GM18873 (cell line): ENCODE data around the gene GSG1L.

Experiments used
- ATAC-seq: cut with Tn5 transposase; IDR thresholded peaks from one replicate; pipeline ENCODE4 v1.9.1; 2021; ENCODE audit warnings: mild to moderate bottlenecking, moderate library complexity, moderate number of reproducible peaks; ENCODE audit not compliant: unreplicated experiment, low FRiP score

GSG1L gene

DNA sequence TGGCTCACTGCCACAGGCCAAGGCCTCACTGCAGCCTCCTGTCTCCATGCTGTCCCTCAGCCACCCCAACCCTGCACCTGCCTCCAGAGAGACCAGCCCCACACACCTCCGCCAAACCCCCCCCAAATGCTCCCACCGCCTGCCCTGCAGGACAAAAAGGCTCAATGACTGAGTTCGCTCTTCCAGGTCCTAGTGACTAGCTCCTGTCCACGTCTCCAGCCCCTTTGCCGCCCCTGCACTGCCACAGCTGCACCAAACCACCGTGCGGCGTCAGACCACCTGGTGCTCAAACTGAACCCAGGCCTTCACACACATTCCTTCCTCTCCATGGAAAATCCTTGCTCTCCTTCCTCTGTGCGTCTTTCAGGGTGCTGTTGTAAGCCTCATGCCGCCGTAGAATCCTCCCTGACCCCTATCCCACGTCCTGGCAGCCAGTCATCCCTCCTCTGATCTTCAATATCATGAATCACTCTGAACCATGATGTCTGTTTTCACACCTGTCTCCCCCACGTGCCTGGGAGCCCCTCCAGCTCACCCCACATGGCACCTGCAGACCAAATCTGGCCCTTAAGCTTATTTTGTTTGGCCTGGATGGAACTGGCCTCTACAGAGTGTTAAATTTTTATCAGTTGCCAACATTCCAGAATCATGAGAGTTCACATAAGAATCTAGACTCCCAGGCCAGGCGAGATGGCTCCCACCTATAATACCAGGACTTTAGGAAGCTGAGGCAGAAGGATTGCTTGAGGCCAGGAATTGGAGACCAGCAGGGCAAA is 4.3 kb upstream of the GSG1L start:
- no peak for ATAC-seq

- ATAC-seq: no peak
These were observed 1.3 kb upstream of the GSG1L start for GRCh38 chr16:28064706-28065249.

GRCh38 chr16:28064150-28064549 is 636 bp upstream of the GSG1L start:
- no peak for ATAC-seq

DNA sequence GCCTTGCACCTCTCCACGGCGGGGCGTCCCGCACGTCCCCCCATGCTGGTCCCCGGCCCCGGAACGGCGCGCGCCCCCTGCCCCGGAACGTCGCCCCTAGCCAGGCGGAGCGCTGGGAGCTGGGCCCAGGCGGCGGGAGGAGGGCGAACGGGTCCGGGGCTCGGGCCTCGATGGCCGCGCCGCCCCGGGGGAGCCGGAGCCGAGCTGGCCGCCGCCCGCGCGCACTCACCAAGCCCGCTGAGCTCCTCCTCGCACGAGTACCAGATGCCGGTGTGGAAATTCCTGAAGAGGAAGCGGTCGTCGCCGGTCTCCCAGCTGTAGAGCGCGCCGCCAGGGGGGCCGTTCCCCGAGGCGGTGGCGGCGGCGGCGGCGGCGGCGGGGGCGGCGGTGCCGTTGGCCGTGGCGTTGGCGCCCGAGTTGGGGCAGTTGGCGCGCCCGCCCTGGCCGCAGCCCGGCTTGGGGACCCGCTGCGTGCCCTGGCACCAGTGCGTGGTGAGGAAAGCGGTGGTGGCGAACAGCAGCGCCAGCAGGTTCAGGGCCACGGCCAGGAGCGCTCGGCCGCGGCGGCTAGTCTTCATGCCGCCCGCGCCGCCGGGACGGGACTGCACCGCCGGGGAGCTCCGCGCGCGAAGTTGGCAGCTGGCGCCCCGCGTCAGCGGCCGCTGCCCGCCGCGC is 530 bp downstream of the GSG1L start:
- ATAC-seq: no peak

GRCh38 chr16:28062261-28062846 is 1.2 kb downstream of the GSG1L start:
- ATAC-seq: no peak

- ATAC-seq: no peak
These were observed 2.0 kb downstream of the GSG1L start for GRCh38 chr16:28061352-28062101.

GRCh38 chr16:28059841-28060575 is 3.5 kb downstream of the GSG1L start:
- no peak for ATAC-seq

DNA sequence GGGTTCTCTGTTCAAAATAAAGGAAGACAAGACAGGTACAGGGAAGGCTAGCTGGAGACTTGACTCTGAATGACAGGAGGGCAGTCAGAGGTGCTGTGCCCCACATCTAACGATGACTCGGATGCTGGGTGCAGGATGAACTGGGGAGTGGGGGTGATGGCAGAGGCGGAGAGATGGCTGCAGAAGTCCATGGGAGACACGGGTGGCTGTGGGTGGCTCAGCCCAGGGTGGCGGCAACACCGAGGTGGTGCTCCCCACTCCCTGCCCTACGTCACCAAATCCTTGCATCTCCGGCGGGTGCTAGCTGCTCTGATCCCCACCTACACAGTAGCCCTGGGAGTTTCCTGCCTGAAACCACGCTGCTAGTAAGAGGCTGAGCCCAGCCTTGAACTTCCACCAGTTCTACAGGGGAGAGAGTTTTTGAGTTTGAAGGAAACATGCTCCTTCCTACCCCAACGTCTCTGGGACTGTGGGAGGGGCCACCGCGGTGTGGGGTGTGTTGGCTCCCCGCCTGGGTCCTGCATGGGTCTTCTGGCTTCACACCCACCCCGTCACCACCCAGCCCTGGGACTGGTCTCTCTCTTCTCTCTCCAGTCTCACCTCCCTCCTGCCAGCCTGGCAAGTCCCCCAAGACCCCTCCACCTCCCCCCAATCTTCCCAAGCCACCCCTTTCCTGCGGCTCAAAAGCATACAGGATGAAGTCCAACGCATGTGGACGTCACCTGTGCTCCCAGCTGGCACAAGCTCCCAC is 4.5 kb downstream of the GSG1L start:
- ATAC-seq: no peak

GRCh38 chr16:28057949-28058348 is 5.6 kb downstream of the GSG1L start:
- ATAC-seq: no peak

DNA sequence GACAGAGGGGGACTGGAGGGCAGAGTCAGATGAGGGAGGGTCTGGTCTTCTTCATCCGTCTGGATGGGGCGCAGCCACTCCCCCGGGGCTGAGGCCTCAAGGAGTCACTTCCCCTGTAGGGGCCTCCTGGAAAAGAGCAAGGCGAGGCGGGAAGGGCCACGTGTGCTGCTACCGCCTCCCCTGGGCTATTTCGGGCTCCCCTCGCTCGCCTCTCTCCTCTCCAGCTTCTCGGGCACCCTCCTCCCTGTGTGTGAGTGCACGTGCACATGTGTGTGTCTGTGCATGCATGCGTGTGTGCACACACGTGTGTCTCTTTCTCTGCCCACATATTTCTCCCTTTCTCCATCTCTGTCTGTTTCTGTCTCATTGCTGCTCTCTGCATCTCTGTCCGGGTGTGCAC is 10.1 kb downstream of the GSG1L start:
- ATAC-seq: no peak

DNA sequence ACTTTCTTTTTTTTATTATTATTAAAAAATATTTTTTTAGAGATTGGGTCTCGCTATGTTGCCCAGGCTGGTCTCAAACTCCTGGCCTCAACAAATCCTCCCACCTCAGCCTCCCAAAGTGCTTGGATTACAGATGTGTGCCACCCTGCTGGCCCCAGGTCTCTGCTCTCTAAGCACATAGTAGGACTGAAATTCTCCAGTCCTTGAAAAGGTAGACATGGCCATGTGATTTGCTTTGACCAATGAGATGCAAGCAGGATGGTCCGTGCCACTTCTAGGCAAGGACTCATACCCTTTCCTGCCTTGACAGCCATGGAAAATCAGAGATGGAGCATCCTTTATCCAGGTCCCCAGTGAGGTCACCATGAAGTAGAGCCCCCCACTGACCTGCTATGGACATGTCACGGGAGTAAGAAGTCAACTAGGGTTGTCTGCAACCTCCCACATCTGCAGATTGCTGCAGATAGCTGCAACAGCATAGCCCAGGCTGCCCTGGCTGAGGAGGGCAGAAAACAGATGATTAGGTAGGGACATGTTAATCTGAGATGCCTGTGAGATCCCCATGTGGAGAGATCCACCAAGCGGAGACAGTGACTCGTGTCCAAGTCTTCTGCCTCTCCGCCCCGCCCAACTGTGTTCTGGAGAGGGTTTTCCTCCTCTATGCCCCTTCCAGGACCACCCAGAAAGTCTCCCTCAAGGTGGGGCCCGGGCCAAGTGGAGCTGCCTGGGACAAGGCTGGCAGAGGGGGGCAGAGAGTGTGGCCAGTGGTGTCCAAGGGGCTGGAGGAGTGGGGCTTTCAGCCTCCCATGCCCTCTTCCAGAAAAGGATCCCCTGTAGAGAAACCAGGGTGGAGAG is 11.0 kb downstream of the GSG1L start:
- ATAC-seq: no peak

DNA sequence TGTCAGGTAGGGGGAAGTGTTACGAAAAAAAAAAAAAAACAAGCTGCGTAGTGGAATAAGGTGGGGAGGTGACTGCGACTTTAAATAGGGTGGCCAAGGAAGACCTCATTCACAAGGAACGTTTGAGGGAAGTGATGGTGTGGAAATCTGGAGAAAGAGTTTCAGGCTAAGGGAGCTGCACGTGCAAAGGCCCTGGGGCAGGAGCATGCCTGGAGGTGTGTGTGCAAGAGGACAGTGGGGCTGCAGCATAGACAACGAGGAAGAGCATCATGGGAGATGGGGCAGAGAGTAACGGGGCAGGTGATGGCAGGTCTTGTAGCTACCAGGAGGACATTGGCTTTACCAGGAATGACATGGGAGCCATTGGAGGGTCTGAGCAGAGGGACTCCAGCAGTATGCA is 12.0 kb downstream of the GSG1L start:
- no peak for ATAC-seq

- ATAC-seq: no peak
These were observed 20.7 kb downstream of the GSG1L start for GRCh38 chr16:28042811-28043210.

DNA sequence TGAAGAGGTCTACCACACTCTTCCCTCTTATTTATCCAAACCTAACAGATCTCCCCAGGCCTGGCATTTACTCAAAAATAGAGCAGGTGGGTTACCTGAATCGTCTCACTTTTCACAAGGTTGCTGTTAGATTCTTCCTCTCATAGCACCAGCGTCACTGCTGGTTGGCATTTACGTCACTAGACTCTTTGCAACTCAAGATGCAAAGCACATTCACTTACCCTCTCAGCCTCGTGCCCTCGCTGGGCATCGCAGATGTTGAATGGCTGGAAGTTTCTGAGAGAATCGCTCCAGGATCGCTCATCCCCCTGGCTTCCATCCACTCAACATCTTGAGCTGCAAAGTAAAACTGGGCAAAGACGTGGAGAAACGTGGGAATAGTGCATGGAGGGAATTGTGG is 21.9 kb downstream of the GSG1L start:
- no peak for ATAC-seq

- no peak for ATAC-seq
These were observed 23.5 kb downstream of the GSG1L start for GRCh38 chr16:28040039-28040438.

DNA sequence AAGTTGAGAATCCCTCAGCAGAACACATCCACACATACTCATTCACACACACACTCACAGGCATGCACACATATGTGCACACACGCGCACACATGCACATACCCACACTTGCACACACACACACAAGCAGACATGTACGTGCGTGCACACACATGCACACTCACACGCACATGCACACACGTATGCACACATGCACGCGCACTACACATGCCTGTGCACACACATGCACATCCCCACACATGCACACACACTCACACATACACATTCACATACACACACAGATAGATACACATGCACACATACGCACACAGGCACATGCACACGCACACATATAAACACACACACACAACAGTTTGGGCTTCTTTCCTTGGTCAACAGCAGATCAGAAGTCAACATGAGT is 24.0 kb downstream of the GSG1L start:
- no peak for ATAC-seq

- no peak for ATAC-seq
These were observed 25.1 kb downstream of the GSG1L start for GRCh38 chr16:28038409-28038808.

- no peak for ATAC-seq
These were observed 27.6 kb downstream of the GSG1L start for GRCh38 chr16:28035866-28036393.
